NCI-H345 (cell line): ENCODE results near the gene JTB.

ENCODE experiments used
- DNase-seq: peaks from one replicate; lab custom pipeline; 2025; lab: John Stamatoyannopoulos, UW

The JTB gene

GRCh38 chr1:153978274-153978909 lies 918 bp upstream of the JTB start:
- DNase-seq: no peak

- no peak for DNase-seq
These were observed 640 bp downstream of the JTB start for GRCh38 chr1:153976819-153977249.

GRCh38 chr1:153973525-153973924 lies 3.9 kb downstream of the JTB start:
- DNase-seq: no peak

GRCh38 chr1:153973071-153973470 lies 4.4 kb downstream of the JTB start:
- no peak for DNase-seq

GRCh38 chr1:153970346-153970745 lies 7.1 kb downstream of the JTB start:
- DNase-seq: no peak

GRCh38 chr1:153968972-153969371 lies 8.5 kb downstream of the JTB start:
- no peak for DNase-seq

- DNase-seq: no peak
These were observed 9.1 kb downstream of the JTB start for GRCh38 chr1:153968408-153968807.

- DNase-seq: peak; percentile 77
These were observed 9.5 kb downstream of the JTB start for GRCh38 chr1:153968000-153968363.

GRCh38 chr1:153967107-153967999 lies 10.1 kb downstream of the JTB start, which contains the start of gene CREB3L4:
CREB3L4 (plus strand) TSS chr1:153967902; CDS start chr1:153968526, 624 bp downstream.
- peak; percentile 100 for DNase-seq

- peak; percentile 75 for DNase-seq
These were observed 13.6 kb downstream of the JTB start for GRCh38 chr1:153963850-153964331.

GRCh38 chr1:153963030-153963849 lies 14.2 kb downstream of the JTB start, which contains the start of gene SLC39A1:
SLC39A1 (minus strand) TSS chr1:153963537; CDS start chr1:153962715, 822 bp downstream.
- peak; percentile 100 for DNase-seq

- no peak for DNase-seq
These were observed 15.1 kb downstream of the JTB start for GRCh38 chr1:153962088-153963029.

- DNase-seq: no peak
These were observed 16.1 kb downstream of the JTB start for GRCh38 chr1:153961421-153961820.

GRCh38 chr1:153960206-153960605 lies 17.3 kb downstream of the JTB start:
- DNase-seq: no peak

- no peak for DNase-seq
These were observed 18.0 kb downstream of the JTB start for GRCh38 chr1:153959454-153959853.

- no peak for DNase-seq
These were observed 18.6 kb downstream of the JTB start for GRCh38 chr1:153958961-153959260.

GRCh38 chr1:153958111-153958960 lies 19.1 kb downstream of the JTB start, which contains the start of gene CRTC2:
CRTC2 (minus strand) TSS chr1:153958612; CDS start chr1:153958497, 115 bp downstream.
- peak; percentile 100 for DNase-seq

- no peak for DNase-seq
These were observed 19.7 kb downstream of the JTB start for GRCh38 chr1:153957744-153958110.

- no peak for DNase-seq
These were observed 20.3 kb downstream of the JTB start for GRCh38 chr1:153956997-153957715.
